Ishikawa (cell line): ENCODE results near the gene HOXB3.

Source experiments
- CEBPB ChIP-seq: IDR thresholded peaks from 2 replicates; pipeline ENCODE4 v1.6.1; 2012
- CREB1 ChIP-seq: IDR thresholded peaks from 2 replicates; pipeline ENCODE4 v1.6.1; 2012; ENCODE audit warnings: low read depth
- EGR1 ChIP-seq: IDR thresholded peaks from 2 replicates; pipeline ENCODE4 v1.6.1; 2012
- EP300 ChIP-seq: IDR thresholded peaks from 2 replicates; pipeline ENCODE4 v1.6.1; 2012; ENCODE audit warnings: borderline replicate concordance
- FOXM1 ChIP-seq: IDR thresholded peaks from 2 replicates; pipeline ENCODE4 v1.6.1; 2012; ENCODE audit warnings: low read depth, borderline replicate concordance
- MAX ChIP-seq: IDR thresholded peaks from 2 replicates; pipeline ENCODE4 v1.6.1; 2012
- NFIC ChIP-seq: IDR thresholded peaks from 2 replicates; pipeline ENCODE4 v1.6.1; 2012
- REST ChIP-seq: IDR thresholded peaks from 2 replicates; pipeline ENCODE4 v1.6.1; 2012; ENCODE audit warnings: low read depth, mild to moderate bottlenecking
- TAF1 ChIP-seq: IDR thresholded peaks from 2 replicates; pipeline ENCODE4 v1.6.1; 2012; ENCODE audit warnings: low read depth, mild to moderate bottlenecking
- TCF12 ChIP-seq: IDR thresholded peaks from 2 replicates; pipeline ENCODE4 v1.6.1; 2012; ENCODE audit warnings: low read depth
- TEAD4 ChIP-seq: IDR thresholded peaks from 2 replicates; pipeline ENCODE4 v1.6.1; 2012
- USF1 ChIP-seq: IDR thresholded peaks from 2 replicates; pipeline ENCODE4 v1.6.1; 2012
- YY1 ChIP-seq: IDR thresholded peaks from 2 replicates; pipeline ENCODE4 v1.6.1; 2012; ENCODE audit warnings: low read depth
- ZBTB7A ChIP-seq: IDR thresholded peaks from 2 replicates; pipeline ENCODE4 v1.6.1; 2012; ENCODE audit warnings: low read depth

The HOXB3 gene

GRCh38 chr17:48630925-48631692 is 41.1 kb upstream of the HOXB3 start:
- TF ChIP-seq TCF12 (no peak), TEAD4 (no peak), USF1 (no peak), REST (no peak), CEBPB (no peak), FOXM1 (no peak), MAX (no peak), ZBTB7A (no peak), EP300 (no peak), NFIC (no peak), EGR1 (no peak), CREB1 (no peak), TAF1 (no peak)

- TF ChIP-seq YY1 (no peak), EGR1 (no peak), ZBTB7A (no peak), FOXM1 (no peak), NFIC (no peak), CREB1 (no peak), MAX (no peak), REST (no peak)
These were observed 40.2 kb upstream of the HOXB3 start for GRCh38 chr17:48630009-48630924.

GRCh38 chr17:48629411-48629759 is 39.3 kb upstream of the HOXB3 start:
- TF ChIP-seq EGR1 (no peak), EP300 (no peak), MAX (no peak), FOXM1 (no peak), REST (no peak), TAF1 (no peak), TEAD4 (no peak), CREB1 (no peak), USF1 (no peak), TCF12 (no peak), NFIC (no peak), CEBPB (no peak), YY1 (no peak), ZBTB7A (no peak)
